Measurements from ENCODE around the gene FOXM1.

The FOXM1 gene

DNA sequence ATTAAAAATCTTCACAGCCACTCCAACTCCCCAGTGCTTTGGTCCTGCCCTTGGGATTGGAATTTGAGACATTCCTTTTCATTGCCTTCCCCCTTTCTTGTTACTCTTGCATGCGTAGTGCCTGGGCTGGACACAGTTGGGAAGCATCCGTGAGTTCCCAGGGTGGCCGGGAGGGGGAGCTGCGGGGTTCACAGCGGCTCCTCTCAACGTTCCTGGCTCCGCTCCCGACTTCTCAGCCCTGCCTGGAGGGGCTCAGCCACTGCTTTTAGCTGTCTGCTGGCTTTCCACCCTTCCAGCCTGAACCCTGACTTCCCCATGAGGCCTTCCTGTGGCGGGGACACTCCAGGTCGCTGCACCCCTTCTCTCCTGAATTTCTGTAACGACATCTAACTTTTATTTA lies 23.3 kb downstream of the FOXM1 start:
- no peak for TF ChIP-seq EZH2 (IDR thresholded peaks at IDR 0.05; ENCODE audit: borderline replicate concordance, low read depth, low read length, severe bottlenecking)
- TF ChIP-seq, protein P1, sequence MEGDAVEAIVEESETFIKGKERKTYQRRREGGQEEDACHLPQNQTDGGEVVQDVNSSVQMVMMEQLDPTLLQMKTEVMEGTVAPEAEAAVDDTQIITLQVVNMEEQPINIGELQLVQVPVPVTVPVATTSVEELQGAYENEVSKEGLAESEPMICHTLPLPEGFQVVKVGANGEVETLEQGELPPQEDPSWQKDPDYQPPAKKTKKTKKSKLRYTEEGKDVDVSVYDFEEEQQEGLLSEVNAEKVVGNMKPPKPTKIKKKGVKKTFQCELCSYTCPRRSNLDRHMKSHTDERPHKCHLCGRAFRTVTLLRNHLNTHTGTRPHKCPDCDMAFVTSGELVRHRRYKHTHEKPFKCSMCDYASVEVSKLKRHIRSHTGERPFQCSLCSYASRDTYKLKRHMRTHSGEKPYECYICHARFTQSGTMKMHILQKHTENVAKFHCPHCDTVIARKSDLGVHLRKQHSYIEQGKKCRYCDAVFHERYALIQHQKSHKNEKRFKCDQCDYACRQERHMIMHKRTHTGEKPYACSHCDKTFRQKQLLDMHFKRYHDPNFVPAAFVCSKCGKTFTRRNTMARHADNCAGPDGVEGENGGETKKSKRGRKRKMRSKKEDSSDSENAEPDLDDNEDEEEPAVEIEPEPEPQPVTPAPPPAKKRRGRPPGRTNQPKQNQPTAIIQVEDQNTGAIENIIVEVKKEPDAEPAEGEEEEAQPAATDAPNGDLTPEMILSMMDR (IDR thresholded peaks at IDR 0.05; ENCODE audit: borderline replicate concordance, extremely low read depth, low read length, poor library complexity, severe bottlenecking), result no peak

GRCh38 chr12:2851931-2852330 lies 25.0 kb downstream of the FOXM1 start:
- Histone ChIP-seq H3K27ac (ENCODE audit: low read length) (no peak overlapping the region), H2AFZ (ENCODE audit: low read depth, low read length) (no peak overlapping the region), H3K79me2 (ENCODE audit: insufficient read depth, low read length) (no peaks in the 10 kb centered on the region), H3K4me1 (ENCODE audit: insufficient read depth, low read length) (no peaks in the 10 kb centered on the region), H3K9ac (ENCODE audit: low read depth, low read length) (no peak overlapping the region), H3K27me3 (ENCODE audit: insufficient read depth, low read length, poor library complexity) (no peaks in the 10 kb centered on the region), H4K20me1 (ENCODE audit: insufficient read depth, low read length) (no peaks in the 10 kb centered on the region), H3K4me2 (ENCODE audit: insufficient read depth, low read length) (no peak overlapping the region), H3K9me3 (ENCODE audit: insufficient read depth, low read length, severe bottlenecking) (no peaks in the 10 kb centered on the region), H3K4me3 (ENCODE audit: low read depth in 1 of 2, low read length in 2 of 2) (no peak overlapping the region), H3K36me3 (ENCODE audit: insufficient read depth, low read length) (no peaks in the 10 kb centered on the region; the same call in 1 of the 2 replicates)
- DNase-seq, result no peak
- ATAC-seq (ENCODE audit: insufficient read depth, low read depth), result no peak
- no peak for TF ChIP-seq EZH2 (IDR thresholded peaks at IDR 0.05; ENCODE audit: borderline replicate concordance, low read depth, low read length, severe bottlenecking)
- TF ChIP-seq, protein P1 (IDR thresholded peaks at IDR 0.05; ENCODE audit: borderline replicate concordance, extremely low read depth, low read length, poor library complexity, severe bottlenecking), result no peak

More for the DNA sequence above, 23.3 kb downstream of the FOXM1 start:
- Histone ChIP-seq H3K4me3 (ENCODE audit: low read depth in 1 of 2, low read length in 2 of 2) (no peak overlapping the region), H4K20me1 (ENCODE audit: insufficient read depth, low read length) (peaks cover 8% of the 10 kb centered on the region; the same call in 1 of the 2 replicates), H3K9me3 (ENCODE audit: insufficient read depth, low read length, severe bottlenecking) (no peaks in the 10 kb centered on the region), H3K4me2 (ENCODE audit: insufficient read depth, low read length) (no peak overlapping the region), H3K9ac (ENCODE audit: low read depth, low read length) (no peak overlapping the region), H2AFZ (ENCODE audit: low read depth, low read length) (no peak overlapping the region), H3K27ac (ENCODE audit: low read length) (no peak overlapping the region), H3K4me1 (ENCODE audit: insufficient read depth, low read length) (no peaks in the 10 kb centered on the region), H3K36me3 (ENCODE audit: insufficient read depth, low read length) (peaks cover 12% of the 10 kb centered on the region), H3K27me3 (ENCODE audit: insufficient read depth, low read length, poor library complexity) (no peaks in the 10 kb centered on the region), H3K79me2 (ENCODE audit: insufficient read depth, low read length) (no peaks in the 10 kb centered on the region)
- ATAC-seq (ENCODE audit: insufficient read depth, low read depth) (no peak), DNase-seq (no peak)

DNA sequence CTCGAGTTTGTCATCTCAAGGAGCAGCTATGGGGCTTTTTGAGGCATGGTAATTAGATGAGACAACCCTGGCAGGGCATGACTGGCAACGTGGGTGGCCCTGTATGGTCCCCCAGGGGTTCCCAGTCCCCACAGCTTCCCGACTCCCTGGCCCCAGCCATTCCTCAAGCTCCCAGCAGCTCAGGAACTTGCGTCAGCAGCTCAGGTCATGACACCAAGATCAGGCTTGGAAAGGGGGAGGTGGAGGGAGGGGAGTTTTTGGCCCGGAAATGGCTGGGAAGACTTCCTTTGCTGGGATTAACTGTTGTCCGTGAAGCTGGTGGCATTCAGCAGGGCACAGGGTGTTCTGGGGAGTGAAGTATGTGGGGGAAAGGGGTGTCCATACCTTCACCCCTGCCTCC lies 31.7 kb downstream of the FOXM1 start:
- H4K20me1 ChIP-seq (ENCODE audit: insufficient read depth, low read length), result no peaks in the 10 kb centered on the region
- H3K9me3 ChIP-seq (ENCODE audit: insufficient read depth, low read length, severe bottlenecking), result no peaks in the 10 kb centered on the region
- H3K4me2 ChIP-seq (ENCODE audit: insufficient read depth, low read length), result no peak overlapping the region
- no peak overlapping the region for H3K4me3 ChIP-seq (ENCODE audit: low read depth in 1 of 2, low read length in 2 of 2)
- H3K9ac ChIP-seq (ENCODE audit: low read depth, low read length), result no peak overlapping the region
- ATAC-seq (ENCODE audit: insufficient read depth, low read depth) (no peak), DNase-seq (no peak)
- TF ChIP-seq, protein P1 (IDR thresholded peaks at IDR 0.05; ENCODE audit: borderline replicate concordance, extremely low read depth, low read length, poor library complexity, severe bottlenecking), result no peak
- no peak for TF ChIP-seq EZH2 (IDR thresholded peaks at IDR 0.05; ENCODE audit: borderline replicate concordance, low read depth, low read length, severe bottlenecking)
- no peaks in the 10 kb centered on the region for H3K79me2 ChIP-seq (ENCODE audit: insufficient read depth, low read length)
- peaks cover 14% of the 10 kb centered on the region; the same call in 1 of the 2 replicates for H3K36me3 ChIP-seq (ENCODE audit: insufficient read depth, low read length)
- no peaks in the 10 kb centered on the region for H3K4me1 ChIP-seq (ENCODE audit: insufficient read depth, low read length)
- H2AFZ ChIP-seq (ENCODE audit: low read depth, low read length), result no peak overlapping the region
- no peaks in the 10 kb centered on the region for H3K27me3 ChIP-seq (ENCODE audit: insufficient read depth, low read length, poor library complexity)
- no peak overlapping the region for H3K27ac ChIP-seq (ENCODE audit: low read length)

DNA sequence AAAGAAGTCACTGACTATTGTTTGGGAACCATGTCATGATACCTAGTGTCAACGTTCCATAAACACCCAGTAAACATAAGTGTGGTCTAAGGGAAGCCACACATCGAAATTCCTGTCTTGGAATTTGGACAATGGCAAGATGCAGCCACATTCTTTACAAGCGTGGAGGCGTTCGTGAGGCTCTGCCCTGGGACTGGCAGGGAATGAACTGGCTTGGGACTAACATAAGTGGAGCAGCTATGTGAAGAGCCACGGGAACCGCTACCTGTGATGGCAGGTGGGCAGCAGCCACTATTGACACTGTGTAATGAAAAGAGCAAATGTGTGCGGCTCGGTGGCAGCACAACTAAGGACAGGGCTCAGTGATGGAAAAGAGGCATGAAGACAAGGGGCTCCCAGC lies 32.2 kb downstream of the FOXM1 start:
- H2AFZ ChIP-seq (ENCODE audit: low read depth, low read length), result no peak overlapping the region
- peaks cover 15% of the 10 kb centered on the region; the same call in 1 of the 2 replicates for H3K36me3 ChIP-seq (ENCODE audit: insufficient read depth, low read length)
- H3K4me2 ChIP-seq (ENCODE audit: insufficient read depth, low read length), result no peak overlapping the region
- H3K9ac ChIP-seq (ENCODE audit: low read depth, low read length), result no peak overlapping the region
- no peaks in the 10 kb centered on the region for H3K79me2 ChIP-seq (ENCODE audit: insufficient read depth, low read length)
- H4K20me1 ChIP-seq (ENCODE audit: insufficient read depth, low read length), result no peaks in the 10 kb centered on the region
- no peak for ATAC-seq (ENCODE audit: insufficient read depth, low read depth)
- no peaks in the 10 kb centered on the region for H3K4me1 ChIP-seq (ENCODE audit: insufficient read depth, low read length)
- TF ChIP-seq, protein P1 (IDR thresholded peaks at IDR 0.05; ENCODE audit: borderline replicate concordance, extremely low read depth, low read length, poor library complexity, severe bottlenecking), result no peak
- no peak for TF ChIP-seq EZH2 (IDR thresholded peaks at IDR 0.05; ENCODE audit: borderline replicate concordance, low read depth, low read length, severe bottlenecking)
- H3K27ac ChIP-seq (ENCODE audit: low read length), result no peak overlapping the region
- no peaks in the 10 kb centered on the region for H3K27me3 ChIP-seq (ENCODE audit: insufficient read depth, low read length, poor library complexity)
- H3K9me3 ChIP-seq (ENCODE audit: insufficient read depth, low read length, severe bottlenecking), result no peaks in the 10 kb centered on the region
- no peak for DNase-seq
- H3K4me3 ChIP-seq (ENCODE audit: low read depth in 1 of 2, low read length in 2 of 2), result no peak overlapping the region
